Epithelial cell of esophagus (primary cell): ENCODE measurements around the gene NACAD.

Source experiments
- DNase-seq: peaks from one replicate; pipeline ENCODE4 v3.0.0; 2010; ENCODE audit warnings: low read depth
- H3K4me3 ChIP-seq: 2 replicates; pipeline ENCODE4 v1.5.1; 2011; ENCODE audit warnings: mild to moderate bottlenecking, low read length, control low read depth
- CTCF ChIP-seq: IDR thresholded peaks from 2 replicates; pipeline ENCODE4 v1.5.1; 2011; ENCODE audit warnings: low read depth, mild to moderate bottlenecking, low read length, control low read depth, inconsistent platforms; ENCODE audit not compliant: insufficient read depth; ENCODE audit errors: missing control alignments

NACAD gene

GRCh38 chr7:45099891-45100760 lies 11.4 kb upstream of the NACAD start:
- TF ChIP-seq CTCF: no peak
- peak; percentile 24 for DNase-seq
- no peak overlapping the region for H3K4me3 ChIP-seq

GRCh38 chr7:45098983-45099839 lies 10.4 kb upstream of the NACAD start:
- no peak overlapping the region for H3K4me3 ChIP-seq
- no peak for DNase-seq
- no peak for TF ChIP-seq CTCF

- no peak overlapping the region for H3K4me3 ChIP-seq
- no peak for DNase-seq
- no peak for TF ChIP-seq CTCF
Observed at GRCh38 chr7:45092931-45093235, 4.1 kb upstream of the NACAD start.

GRCh38 chr7:45092100-45092930 lies 3.5 kb upstream of the NACAD start:
- no peak for TF ChIP-seq CTCF
- peak; percentile 87 for DNase-seq
- H3K4me3 ChIP-seq: no peak overlapping the region

GRCh38 chr7:45089341-45089891 lies 647 bp upstream of the NACAD start:
- no peak for TF ChIP-seq CTCF
- DNase-seq: peak; percentile 71
- H3K4me3 ChIP-seq: peak overlapping the region; percentile 24

- no peak for DNase-seq
- H3K4me3 ChIP-seq: no peak overlapping the region
- no peak for TF ChIP-seq CTCF
Observed at GRCh38 chr7:45088146-45088701, 545 bp downstream of the NACAD start.
